Endothelial cell of hepatic sinusoid (primary cell): ENCODE results near the gene PRELID3B.
"Not testable (repeated sequence)": the region's sequence is repeated elsewhere in the genome, so short reads cannot be mapped to it uniquely, and the experiment has no call there.

Source experiments
- in situ Hi-C: cut with HindIII; loops from 2 replicates; pipeline ENCODE4 v1.10.0; 2017; ENCODE audit warnings: low sequenced_read_pairs

Gene PRELID3B

GRCh38 chr20:59027741-59028320 lies 14.8 kb downstream of the PRELID3B start:
- in situ Hi-C loops = no loop called here

- in situ Hi-C loops = no loop called here
Measured at GRCh38 chr20:59026904-59027740, 15.5 kb downstream of the PRELID3B start.

GRCh38 chr20:59025511-59025910 lies 17.1 kb downstream of the PRELID3B start:
- in situ Hi-C loops = no loop called here

DNA sequence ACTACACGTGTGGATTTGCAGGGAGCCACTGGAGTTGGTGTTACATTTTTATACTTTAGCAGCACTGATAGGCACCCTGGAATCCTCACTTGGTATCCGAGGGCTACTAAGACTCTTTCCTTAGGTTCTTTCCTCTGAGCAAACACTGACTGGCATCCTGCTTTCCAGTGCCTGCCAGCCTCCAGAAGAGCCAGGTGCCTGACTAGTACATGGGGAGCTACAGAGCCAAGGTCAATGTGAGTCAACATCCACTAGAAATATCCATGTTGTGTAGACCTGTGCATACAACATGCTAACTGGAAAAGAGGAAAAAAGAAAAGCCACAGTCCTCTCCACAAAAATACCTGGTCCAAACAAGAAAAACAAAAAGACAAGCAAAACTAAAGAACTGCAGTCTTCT lies 17.5 kb downstream of the PRELID3B start:
- in situ Hi-C loops = no loop called here

DNA sequence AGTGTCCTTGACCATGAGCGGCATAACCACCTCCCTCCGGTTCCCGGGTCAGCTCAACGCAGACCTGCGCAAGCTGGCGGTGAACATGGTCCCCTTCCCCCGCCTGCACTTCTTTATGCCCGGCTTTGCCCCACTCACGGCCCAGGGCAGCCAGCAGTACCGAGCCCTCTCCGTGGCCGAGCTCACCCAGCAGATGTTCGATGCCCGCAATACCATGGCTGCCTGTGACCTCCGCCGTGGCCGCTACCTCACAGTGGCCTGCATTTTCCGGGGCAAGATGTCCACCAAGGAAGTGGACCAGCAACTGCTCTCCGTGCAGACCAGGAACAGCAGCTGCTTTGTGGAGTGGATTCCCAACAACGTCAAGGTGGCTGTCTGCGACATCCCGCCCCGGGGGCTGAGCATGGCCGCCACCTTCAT lies 18.5 kb downstream of the PRELID3B start:
- in situ Hi-C loops = no loop called here

DNA sequence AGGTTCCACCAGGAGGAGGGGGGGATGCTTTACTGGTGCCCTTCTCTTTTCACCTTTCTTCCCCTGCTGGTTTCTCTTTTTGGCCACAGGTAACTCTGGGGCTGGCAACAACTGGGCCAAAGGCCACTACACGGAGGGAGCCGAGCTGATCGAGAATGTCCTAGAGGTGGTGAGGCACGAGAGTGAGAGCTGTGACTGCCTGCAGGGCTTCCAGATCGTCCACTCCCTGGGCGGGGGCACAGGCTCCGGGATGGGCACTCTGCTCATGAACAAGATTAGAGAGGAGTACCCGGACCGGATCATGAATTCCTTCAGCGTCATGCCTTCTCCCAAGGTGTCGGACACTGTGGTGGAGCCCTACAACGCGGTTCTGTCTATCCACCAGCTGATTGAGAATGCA lies 19.0 kb downstream of the PRELID3B start:
- in situ Hi-C loops = no loop called here

GRCh38 chr20:59022754-59023153 lies 19.8 kb downstream of the PRELID3B start:
- in situ Hi-C loops = no loop called here

- in situ Hi-C loops = no loop called here
Measured at GRCh38 chr20:59020938-59021551, 21.5 kb downstream of the PRELID3B start.

DNA sequence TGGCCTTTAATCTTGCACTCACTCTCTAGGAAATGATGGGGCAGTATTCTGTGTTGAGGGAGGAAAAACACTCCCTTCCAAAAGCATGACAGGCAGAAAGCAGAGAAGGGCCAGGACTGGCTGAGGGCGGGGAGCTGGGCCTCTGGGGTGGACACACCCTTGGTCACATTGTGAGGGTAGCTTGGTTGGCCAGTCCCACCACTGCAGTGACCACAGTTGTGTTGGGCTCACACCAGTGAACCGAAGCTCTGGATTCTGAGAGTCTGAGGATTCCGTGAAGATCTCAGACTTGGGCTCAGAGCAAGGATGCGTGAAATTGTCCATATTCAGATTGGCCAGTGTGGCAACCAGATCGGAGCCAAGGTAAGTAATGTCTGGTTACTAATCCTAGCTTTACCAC lies 23.4 kb downstream of the PRELID3B start, which contains the start of gene TUBB1:
TSS of gene TUBB1 (plus strand) at position 213 of the 400 bp plus-strand sequence. CDS start at position 307, 94 bp downstream.
- in situ Hi-C loops = no loop called here

DNA sequence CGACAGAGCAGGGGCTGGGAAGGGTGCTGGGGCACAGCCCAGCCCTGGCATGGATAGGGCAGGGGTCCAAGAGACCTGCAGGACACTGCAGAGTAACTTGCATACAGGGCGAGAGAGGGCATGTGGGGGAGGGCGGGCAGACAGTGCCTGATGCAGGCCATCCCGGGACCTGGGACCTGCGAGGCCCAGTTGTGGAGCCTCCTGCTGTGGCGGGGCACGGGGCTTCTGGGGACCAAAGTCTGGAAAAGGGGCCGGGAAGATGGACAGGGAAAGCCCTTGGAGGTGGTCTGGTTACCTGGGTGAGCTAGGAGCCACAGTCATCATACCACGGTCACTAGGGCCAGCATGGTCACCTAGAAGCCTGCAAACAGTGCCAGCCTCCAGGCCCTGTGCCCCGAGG lies 23.8 kb downstream of the PRELID3B start:
- in situ Hi-C loops = no loop called here

DNA sequence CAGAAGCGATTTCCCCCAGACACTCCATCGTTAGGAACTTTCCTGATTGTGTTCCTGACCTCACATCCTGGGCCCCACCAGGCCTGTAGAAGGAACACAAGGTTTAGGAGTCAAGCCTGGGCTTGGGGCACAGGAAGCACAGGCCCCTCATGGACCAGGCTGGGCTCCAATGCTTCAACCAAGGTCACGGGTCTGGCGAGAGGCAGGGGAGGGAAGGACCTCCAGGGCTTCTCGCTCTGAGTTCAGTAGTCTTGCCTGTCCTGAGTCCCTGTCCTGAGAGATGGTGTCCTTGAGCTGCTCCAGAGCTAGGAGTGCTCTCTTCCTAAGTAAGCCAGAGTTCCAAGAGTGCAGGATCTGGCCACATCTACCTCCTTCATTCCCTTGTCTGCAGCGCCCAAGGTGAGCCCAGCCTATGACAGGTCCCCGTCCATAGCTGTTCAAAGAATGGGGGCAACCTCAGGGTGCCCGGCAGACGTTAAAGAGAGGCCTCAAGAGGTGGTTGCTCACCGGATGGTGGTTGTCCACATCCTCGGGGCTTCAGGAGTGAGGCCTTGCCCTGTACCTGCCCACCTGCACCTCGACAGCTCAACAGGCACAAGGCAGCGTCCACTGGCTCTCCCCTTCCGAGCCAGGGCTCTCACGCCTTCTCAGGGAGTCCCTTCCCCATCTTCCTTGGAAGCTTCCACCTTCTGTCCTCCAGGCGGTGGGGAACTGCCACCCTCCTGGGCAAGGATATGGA lies 24.9 kb downstream of the PRELID3B start:
- in situ Hi-C loops = no loop called here

DNA sequence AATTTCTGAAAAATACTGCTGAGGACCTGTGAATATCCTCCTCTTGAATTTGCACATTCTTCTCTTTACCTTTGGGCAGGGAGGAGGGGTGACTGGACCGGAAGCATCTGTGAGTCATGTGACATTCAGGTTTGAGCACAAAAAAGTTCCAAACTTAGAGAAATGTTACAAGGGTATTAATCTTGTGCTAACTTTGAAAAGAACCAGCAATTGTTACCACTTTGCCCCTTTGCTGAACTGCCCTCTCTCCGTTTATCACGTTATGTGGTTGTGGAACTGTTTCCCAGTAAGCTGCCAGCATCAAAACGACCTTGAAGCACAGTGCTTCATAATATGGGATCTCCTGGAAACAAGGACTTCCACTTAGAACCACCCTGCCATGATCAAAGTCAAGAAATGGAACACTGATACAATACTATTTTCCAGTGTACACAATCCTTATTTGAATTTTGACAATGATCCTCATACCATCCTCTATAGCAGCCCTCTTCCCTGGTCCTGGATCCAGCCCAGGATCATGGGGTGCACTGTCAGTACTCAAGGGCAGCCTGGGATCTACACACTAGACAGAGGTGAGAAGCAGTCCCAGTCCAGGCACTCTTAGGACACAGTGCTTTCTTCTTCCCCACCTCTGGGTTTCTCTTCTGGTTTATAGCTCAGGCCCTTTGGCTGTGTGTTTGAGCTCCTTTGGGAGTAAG lies 25.6 kb downstream of the PRELID3B start:
- in situ Hi-C loops = no loop called here

DNA sequence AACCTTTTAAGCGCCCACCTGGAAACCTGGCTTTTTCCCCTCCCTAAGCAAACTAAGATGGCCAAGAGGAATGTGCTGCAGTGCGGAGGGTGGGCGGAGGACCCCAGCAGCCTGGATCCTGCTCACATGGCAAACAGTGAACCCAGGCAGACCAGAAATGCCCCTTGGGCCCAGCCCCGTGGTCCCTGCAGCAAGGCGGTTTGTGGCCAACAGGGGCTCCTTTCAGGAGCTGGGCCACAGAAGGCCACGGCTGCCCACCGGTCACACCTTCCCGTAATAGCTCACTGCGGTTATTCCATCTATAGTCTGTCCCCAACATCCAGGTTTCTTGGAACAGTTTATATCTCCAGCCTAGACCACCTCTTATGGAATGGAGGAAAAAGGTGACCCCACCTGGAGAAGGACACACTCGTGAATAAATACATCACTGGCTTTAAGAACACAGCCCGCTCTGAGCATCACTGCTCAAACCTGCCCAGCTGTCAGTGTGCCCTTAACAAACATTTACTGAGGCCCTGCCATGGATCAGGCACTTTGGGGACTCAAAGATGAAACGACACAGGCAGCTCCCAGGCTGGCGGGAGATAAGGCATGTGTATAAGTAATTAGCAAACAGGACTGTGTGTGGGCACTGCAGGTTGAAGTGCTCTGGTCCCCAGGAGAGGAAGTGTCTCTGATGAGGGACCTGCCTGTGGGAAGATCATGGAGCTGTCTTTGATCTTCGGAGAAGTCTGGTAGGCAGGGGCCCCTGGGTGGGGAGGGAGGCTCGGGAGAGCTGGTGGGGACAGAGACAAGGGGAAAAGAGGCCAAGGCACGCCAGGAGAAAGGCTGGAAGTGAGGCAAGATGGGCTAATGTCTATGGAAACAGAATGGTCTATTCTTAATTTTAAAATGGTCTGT lies 26.5 kb downstream of the PRELID3B start:
- in situ Hi-C loops = no loop called here

- in situ Hi-C loops = no loop called here
Measured at GRCh38 chr20:59015411-59015810, 27.2 kb downstream of the PRELID3B start.

DNA sequence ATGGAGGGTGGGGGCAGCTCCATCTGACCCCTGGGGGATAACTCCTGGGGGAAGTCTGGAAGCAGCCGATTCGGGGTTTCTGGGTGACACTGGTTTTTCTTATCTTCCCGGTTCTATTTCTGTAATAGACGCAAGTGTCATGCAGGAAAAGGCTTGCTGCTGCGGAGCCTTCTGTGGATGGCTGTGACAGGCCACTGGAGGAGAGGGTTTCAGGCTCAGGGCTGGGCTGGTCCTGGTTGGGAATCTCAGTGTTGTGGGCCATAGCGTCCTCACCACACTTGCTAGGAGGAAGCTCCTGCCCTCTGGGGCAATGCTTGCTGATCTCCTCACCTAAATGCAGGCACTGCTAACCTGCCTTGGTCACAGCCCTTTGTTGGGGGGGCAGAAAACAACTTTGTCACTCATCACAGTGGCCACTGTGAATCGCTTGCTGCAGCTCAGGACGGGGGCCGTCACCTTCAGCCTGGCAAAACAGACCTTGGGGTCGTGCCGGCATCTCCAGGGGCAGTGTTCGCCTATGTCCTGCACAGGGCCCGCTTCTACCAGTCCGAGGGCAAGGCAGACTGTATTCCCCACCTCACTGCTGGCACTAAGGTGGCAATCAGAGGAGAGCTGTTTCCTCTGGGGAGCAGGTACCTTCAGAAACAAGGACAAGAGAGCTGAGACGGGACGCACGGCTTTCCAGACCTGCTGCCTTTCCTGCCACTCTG lies 27.8 kb downstream of the PRELID3B start:
- in situ Hi-C loops = no loop called here

- in situ Hi-C loops = no loop called here
Measured at GRCh38 chr20:59013959-59014608, 28.5 kb downstream of the PRELID3B start.

DNA sequence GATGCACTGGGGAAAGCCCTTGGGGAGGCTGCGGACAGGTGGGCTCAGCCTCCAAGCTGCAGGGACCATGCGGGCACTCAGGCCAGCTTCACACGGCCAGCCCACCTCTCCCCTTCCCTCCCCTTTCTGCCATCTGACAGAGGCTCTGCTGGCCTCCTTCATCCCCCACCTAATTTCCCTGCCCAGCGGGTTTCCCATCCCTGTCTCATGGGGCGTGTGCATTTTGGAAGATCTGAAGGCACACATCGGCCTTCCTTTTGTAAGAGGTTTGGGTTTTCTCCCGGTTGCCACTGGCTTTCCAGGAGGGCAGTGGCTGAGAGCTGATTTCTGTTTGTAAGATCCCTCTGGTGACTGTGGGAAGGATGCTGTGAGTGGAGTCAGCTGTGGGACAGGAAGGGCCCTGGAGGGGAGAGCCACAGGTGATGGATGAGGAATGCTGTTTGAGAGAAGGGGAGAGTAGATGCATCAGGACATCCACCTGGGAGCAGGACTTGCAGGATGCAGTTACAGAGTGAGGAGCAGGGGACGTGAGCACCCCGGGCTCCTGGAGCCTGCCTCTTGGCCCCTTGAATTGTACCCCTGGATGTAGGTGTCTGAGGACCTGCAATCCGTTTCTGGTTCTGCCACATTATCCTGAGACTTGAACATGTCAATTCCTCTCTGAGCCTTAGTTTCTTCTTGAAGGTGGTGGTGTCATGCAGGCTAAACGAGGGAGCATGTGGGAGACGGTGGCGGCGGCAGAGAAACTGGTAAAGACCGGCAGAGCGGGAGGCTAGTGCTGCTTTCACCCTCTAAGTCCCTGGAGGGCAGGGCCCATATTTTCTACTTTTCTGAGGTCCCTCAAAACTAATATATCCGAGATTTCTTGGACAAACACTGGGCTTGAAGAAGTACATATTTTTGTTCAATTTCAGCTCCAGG lies 29.3 kb downstream of the PRELID3B start:
- in situ Hi-C loops = no loop called here

- in situ Hi-C loops = not testable (repeated sequence)
Measured at GRCh38 chr20:59011874-59012157, 30.8 kb downstream of the PRELID3B start.
